Hepatocyte (in vitro differentiated cells): ENCODE results near the gene CDH12. TPM values are rescaled to one million over a fixed set of nuclear protein-coding genes. Genes with fewer than 3 reads are reported as not detected.

ENCODE experiments used
- DNase-seq: peaks from one replicate; pipeline ENCODE4 v3.0.0-alpha.2; 2016; ENCODE audit warnings: low spot score
- H2AFZ ChIP-seq: fragments of 200-600 bp; sonication (generic); 2 replicates; pipeline ENCODE4 v1.6.0; 2016; ENCODE audit warnings: antibody characterized with exemption, mild to moderate bottlenecking
- H3K27ac ChIP-seq: fragments of 200-600 bp; sonication (generic); 2 replicates; pipeline ENCODE4 v1.5.1; 2016; ENCODE audit warnings: mild to moderate bottlenecking
- H3K27me3 ChIP-seq: fragments of 200-600 bp; sonication (generic); 2 replicates; pipeline ENCODE4 v1.6.1; 2016
- H3K36me3 ChIP-seq: fragments of 200-600 bp; sonication (generic); replicated peaks from 2 replicates; pipeline ENCODE4 v1.5.1; 2016; ENCODE audit warnings: low read depth; ENCODE audit not compliant: insufficient read depth
- H3K4me1 ChIP-seq: fragments of 200-600 bp; sonication (generic); 2 replicates; pipeline ENCODE4 v1.5.1; 2016; ENCODE audit warnings: mild to moderate bottlenecking, moderate library complexity; ENCODE audit not compliant: insufficient read depth
- H3K4me2 ChIP-seq: fragments of 200-600 bp; sonication (generic); 2 replicates; pipeline ENCODE4 v1.6.0; 2016
- H3K4me3 ChIP-seq: fragments of 200-600 bp; sonication (generic); 2 replicates; pipeline ENCODE4 v1.5.1; 2016; ENCODE audit warnings: mild to moderate bottlenecking
- H3K79me2 ChIP-seq: fragments of 200-600 bp; sonication (generic); 2 replicates; pipeline ENCODE4 v1.6.0; 2017; ENCODE audit warnings: mild to moderate bottlenecking
- H3K9me2 ChIP-seq: fragments of 200-600 bp; sonication (generic); replicated peaks from 2 replicates; pipeline ENCODE4 v1.6.0; 2017; ENCODE audit warnings: mild to moderate bottlenecking; ENCODE audit not compliant: insufficient read depth
- H3K9me3 ChIP-seq: fragments of 200-600 bp; sonication (generic); 2 replicates; pipeline ENCODE4 v1.5.1; 2016; ENCODE audit warnings: low read depth, mild to moderate bottlenecking
- H4K20me1 ChIP-seq: fragments of 200-600 bp; sonication (generic); 2 replicates; pipeline ENCODE4 v1.6.0; 2016; ENCODE audit warnings: mild to moderate bottlenecking; ENCODE audit not compliant: insufficient read depth, poor library complexity, severe bottlenecking
- EZH2 ChIP-seq: fragments of 200-600 bp; sonication (generic); IDR thresholded peaks from 2 replicates; pipeline ENCODE4 v1.6.1; 2016; ENCODE audit warnings: antibody characterized with exemption, mild to moderate bottlenecking, borderline replicate concordance
- EZH2phosphoT487 ChIP-seq: fragments of 200-600 bp; sonication (generic); IDR thresholded peaks from one replicate; pipeline ENCODE4 v1.6.1; 2018; ENCODE audit warnings: antibody characterized with exemption, mild to moderate bottlenecking, low read depth, moderate library complexity; ENCODE audit not compliant: unreplicated experiment, severe bottlenecking
- WGBS: methylation state at CpG from one replicate; pipeline ENCODE4 v1.1.6; 2016; ENCODE audit warnings: low lambda C conversion rate; ENCODE audit errors: missing lambda C conversion rate; 5-methylcytosine and 5-hydroxymethylcytosine counted together
- polyA plus RNA-seq: library from polyadenylated mRNA; unstranded; fragments of >200 nt; fragmentation: Nextera tagmentation; extraction: Ambion mirVana; gene quantifications from 2 replicates; pipeline ENCODE4 v1.2.1, GENCODE V29; 2016
- total RNA-seq: library from RNA; depleted of rRNA; stranded (reverse); fragments of >200 nt; gene quantifications from 2 replicates; pipeline ENCODE4 v1.2.3, GENCODE V29; 2014
- TF ChIP-seq, protein P1 (sequence below): fragments of 200-600 bp; sonication (generic); IDR thresholded peaks from 2 replicates; pipeline ENCODE4 v1.5.1; 2016; ENCODE audit warnings: antibody characterized with exemption, mild to moderate bottlenecking; ENCODE audit not compliant: poor library complexity

CDH12 gene
- total and polyA plus RNA-seq, 2 experiments from 2014 or later: 15.4 to 44.5 TPM

DNA sequence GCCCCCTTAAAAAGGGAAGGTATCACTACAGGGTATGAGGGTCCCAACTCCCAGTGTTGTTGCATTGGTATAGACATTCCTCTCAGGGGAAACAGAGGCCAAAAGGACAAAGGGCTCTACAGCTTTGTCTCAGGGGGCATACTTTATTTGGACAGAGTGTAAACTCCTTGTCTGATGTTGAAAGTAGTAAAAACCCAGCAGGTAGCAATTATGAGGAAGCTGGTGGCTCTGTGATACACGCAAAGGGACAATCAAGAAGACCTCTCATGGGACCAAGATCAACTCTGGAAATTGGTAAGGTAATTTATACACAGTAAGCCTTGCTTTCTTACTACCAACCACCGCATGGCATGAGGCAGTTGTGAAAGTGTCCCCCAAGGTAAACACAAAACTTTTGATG lies 764.6 kb downstream of the CDH12 start:
- Histone ChIP-seq H3K4me1 (peaks cover 5% of the 10 kb centered on the region), H3K4me3 (no peak overlapping the region)

DNA sequence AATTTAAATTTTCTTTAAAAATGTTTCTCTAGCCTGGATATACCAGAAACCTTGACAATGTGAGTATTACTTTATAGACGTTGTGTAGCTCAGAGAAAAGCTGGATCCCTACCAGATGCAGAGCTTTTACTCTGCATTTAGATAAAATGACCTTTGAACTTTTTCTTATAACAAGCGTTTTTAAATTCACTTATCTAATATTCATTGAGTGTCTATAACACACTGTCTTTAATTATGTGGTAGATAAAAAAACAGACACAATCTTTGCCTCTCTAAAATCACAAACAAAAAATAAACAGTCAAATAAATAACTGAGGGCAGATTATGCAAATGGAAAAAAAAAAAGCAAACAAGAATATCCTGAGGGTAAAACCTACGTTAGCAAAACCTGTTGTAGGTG lies 773.6 kb downstream of the CDH12 start:
- 41% methylated on average over 3 of the region's 3 CpGs for WGBS
- no peaks in the 10 kb centered on the region for H3K9me2 ChIP-seq
- no peaks in the 10 kb centered on the region for H3K79me2 ChIP-seq
- H3K4me1 ChIP-seq: no peaks in the 10 kb centered on the region
- H4K20me1 ChIP-seq: no peaks in the 10 kb centered on the region
- no peaks in the 10 kb centered on the region for H3K27me3 ChIP-seq
- no peak for DNase-seq
- H3K4me3 ChIP-seq: no peak overlapping the region
- H3K36me3 ChIP-seq: no peaks in the 10 kb centered on the region
- H3K4me2 ChIP-seq: no peak overlapping the region
- H2AFZ ChIP-seq: no peak overlapping the region
- no peaks in the 10 kb centered on the region for H3K9me3 ChIP-seq
- TF ChIP-seq, protein P1, sequence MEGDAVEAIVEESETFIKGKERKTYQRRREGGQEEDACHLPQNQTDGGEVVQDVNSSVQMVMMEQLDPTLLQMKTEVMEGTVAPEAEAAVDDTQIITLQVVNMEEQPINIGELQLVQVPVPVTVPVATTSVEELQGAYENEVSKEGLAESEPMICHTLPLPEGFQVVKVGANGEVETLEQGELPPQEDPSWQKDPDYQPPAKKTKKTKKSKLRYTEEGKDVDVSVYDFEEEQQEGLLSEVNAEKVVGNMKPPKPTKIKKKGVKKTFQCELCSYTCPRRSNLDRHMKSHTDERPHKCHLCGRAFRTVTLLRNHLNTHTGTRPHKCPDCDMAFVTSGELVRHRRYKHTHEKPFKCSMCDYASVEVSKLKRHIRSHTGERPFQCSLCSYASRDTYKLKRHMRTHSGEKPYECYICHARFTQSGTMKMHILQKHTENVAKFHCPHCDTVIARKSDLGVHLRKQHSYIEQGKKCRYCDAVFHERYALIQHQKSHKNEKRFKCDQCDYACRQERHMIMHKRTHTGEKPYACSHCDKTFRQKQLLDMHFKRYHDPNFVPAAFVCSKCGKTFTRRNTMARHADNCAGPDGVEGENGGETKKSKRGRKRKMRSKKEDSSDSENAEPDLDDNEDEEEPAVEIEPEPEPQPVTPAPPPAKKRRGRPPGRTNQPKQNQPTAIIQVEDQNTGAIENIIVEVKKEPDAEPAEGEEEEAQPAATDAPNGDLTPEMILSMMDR: no peak
- TF ChIP-seq EZH2 (no peak), EZH2phosphoT487 (no peak)
- H3K27ac ChIP-seq: no peak overlapping the region

More for the DNA sequence above, 764.6 kb downstream of the CDH12 start:
- H3K27ac ChIP-seq: no peak overlapping the region
- H4K20me1 ChIP-seq: no peaks in the 10 kb centered on the region
- no peak for DNase-seq
- no peaks in the 10 kb centered on the region for H3K36me3 ChIP-seq
- H3K27me3 ChIP-seq: no peaks in the 10 kb centered on the region
- no peak overlapping the region for H3K4me2 ChIP-seq
- no peaks in the 10 kb centered on the region for H3K9me3 ChIP-seq
- TF ChIP-seq EZH2: no peak
- no peak for TF ChIP-seq EZH2phosphoT487
- TF ChIP-seq, protein P1: no peak
- WGBS: 81% methylated on average over 2 of the region's 2 CpGs
- H3K79me2 ChIP-seq: peaks cover 3% of the 10 kb centered on the region
- no peaks in the 10 kb centered on the region for H3K9me2 ChIP-seq
- H2AFZ ChIP-seq: no peak overlapping the region

DNA sequence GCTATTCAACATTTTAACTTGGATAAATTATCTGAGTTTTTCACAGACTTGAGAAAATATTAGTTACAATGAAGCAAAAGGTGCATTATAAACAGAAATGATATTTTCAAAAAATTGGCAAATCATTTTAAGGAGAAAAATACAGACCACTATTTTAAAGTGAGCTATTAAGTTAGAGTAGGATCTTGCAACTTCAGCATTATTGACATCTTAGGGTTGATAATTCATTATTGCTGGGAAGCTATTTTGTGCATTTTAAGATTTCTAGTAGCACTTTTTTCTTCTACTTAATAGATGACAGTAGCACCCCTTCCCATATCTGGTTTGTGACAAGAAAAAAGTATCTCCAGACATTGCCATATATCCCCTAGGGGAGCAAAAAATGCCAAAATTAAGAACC lies 774.1 kb downstream of the CDH12 start:
- Histone ChIP-seq H3K9me3 (no peaks in the 10 kb centered on the region), H3K4me1 (no peaks in the 10 kb centered on the region), H3K9me2 (no peaks in the 10 kb centered on the region), H3K27ac (no peak overlapping the region), H4K20me1 (no peaks in the 10 kb centered on the region), H3K27me3 (no peaks in the 10 kb centered on the region), H3K4me3 (no peak overlapping the region), H3K4me2 (no peak overlapping the region), H2AFZ (no peak overlapping the region), H3K36me3 (no peaks in the 10 kb centered on the region), H3K79me2 (no peaks in the 10 kb centered on the region)
- TF ChIP-seq, protein P1: no peak
- no peak for TF ChIP-seq EZH2
- no peak for TF ChIP-seq EZH2phosphoT487
- DNase-seq: no peak

DNA sequence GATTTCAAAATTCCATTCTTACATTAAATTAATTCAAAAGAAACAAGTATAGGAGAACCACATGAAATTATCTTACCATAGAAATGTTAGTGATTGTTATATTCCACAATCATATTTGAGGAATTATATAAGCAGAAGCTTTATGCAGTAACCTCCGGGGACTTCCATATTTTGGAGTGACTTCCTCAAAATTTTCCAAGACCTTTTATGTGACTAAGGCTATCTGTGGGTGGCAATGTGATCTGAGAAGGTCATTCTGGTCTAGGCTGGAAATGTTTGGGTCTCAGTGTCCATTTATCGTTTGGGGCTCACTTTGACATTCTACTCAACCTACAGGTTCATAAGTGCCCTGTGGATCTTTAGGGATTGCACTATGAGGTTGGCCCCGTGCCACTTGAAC lies 776.6 kb downstream of the CDH12 start:
- no peak overlapping the region for H2AFZ ChIP-seq
- no peak for DNase-seq
- H3K9me2 ChIP-seq: no peaks in the 10 kb centered on the region
- no peaks in the 10 kb centered on the region for H3K9me3 ChIP-seq
- TF ChIP-seq, protein P1: no peak
- TF ChIP-seq EZH2phosphoT487 (no peak), EZH2 (no peak)
- no peaks in the 10 kb centered on the region for H3K27me3 ChIP-seq
- no peaks in the 10 kb centered on the region for H4K20me1 ChIP-seq
- no peaks in the 10 kb centered on the region for H3K36me3 ChIP-seq
- no peaks in the 10 kb centered on the region for H3K79me2 ChIP-seq
- H3K27ac ChIP-seq: no peak overlapping the region
- WGBS: 93% methylated on average over 3 of the region's 3 CpGs
- peaks cover 3% of the 10 kb centered on the region for H3K4me1 ChIP-seq
- H3K4me3 ChIP-seq: no peak overlapping the region
- H3K4me2 ChIP-seq: no peak overlapping the region
